GM19239 (cell line): ENCODE results near the gene PNKP.

ENCODE experiments used
- DNase-seq: peaks from one replicate; pipeline ENCODE4 v3.0.0; 2011; ENCODE audit warnings: low spot score; ENCODE audit not compliant: insufficient read length
- FAIRE-seq: peaks from 2 replicates; lab custom pipeline; 2011; peaks lifted over from hg19 to GRCh38; lab: Jason Lieb, UNC

Gene PNKP

DNA sequence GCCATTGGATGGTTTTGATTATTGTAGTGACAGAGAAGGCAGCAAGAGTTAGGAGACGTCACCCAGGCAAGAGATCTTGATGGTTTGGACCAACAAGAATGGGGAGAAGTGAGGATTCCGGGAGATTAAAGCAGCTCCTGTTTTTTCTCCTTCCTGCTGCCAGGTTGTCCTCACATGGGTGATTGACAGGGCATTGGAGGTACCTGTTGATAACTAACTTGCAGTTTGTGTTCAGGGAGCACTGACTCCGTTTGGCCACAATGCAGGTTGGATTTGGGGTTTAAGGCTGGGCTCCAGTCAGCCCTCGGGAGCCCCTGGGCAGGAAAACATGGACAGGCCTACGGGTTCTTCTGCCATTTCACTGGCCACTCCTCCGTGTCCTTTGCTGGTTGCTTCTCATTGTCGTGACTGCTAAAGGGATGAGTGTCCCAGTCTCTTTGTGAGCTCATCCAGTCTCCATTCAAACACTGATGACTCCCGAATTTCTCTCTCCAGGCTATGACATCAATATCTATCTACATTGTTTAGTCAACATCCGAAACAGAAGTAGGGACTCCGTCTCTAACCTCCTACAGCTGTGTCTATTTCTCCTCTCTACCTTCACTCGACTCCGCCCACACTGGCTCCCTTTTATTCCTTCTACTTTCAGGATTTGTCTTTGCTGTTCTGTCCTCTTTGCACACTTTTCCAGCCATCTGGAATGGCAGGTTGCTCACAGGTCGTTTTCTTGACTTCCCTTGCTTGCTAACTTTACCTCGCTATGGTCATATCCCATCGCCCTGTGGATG lies 17.7 kb downstream of the PNKP start:
- no peak for DNase-seq
- FAIRE-seq = no peak

DNA sequence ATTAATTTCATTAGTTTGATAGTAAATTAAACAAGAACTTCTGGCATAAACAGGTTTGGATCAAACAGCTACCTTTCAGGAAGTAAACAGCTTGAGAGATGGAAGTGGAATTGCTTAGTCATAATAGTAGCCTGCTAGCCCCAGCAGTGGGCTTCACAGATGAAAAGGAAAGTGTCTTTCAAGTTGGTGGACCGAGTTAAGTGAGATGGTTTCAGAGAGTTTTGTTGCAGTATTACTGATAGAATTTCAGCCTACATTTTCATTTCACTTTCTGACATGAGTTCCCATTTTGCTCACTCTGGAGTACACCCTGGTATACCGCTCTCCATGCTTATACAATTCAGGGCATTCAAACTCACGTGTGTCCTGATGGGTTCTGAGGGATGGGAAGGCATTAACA lies 18.4 kb downstream of the PNKP start:
- no peak for DNase-seq
- FAIRE-seq = no peak

DNA sequence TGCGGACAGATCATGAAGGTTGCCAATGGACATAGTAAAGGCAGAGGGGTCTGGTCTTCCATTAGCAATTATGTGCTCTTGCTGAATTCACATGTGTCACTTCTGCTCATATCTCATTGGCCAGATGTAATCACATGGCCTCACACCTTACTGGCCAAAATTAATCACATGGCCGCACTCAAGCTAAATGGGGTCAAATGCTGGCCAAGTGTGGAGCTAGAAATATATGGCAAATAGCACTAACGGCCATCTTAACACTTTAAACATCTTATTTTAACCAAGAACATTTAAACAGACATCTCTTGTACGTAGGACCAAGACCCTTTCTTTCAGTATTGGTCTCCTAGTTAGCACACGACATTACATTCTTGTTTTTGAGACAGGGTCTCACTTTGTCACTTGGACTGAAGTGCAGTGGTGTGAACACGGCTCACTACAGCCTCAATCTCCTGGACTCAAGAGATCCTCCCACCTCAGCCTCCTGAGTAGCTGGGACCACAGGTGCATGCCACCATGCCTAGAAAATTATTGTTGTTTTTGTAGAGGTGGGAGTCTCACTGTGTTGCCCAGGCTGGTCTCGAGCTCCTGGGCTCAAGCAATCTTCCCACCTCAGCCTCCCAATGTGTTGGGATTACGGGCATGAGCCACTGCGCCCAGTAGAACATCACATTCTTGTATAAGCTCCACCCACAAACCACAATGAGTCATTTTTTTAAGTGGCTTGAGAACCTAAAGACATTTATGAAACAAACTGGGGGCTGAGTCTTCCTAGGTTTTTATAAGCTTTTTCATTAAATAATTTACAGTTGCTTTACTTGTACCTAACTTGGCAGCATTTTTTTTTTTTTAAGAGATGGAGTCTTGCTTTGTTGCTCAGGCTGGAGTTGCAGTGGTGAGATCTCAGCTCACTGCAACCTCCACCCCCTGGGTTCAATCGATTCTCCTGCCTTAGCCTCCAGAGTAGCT lies 19.4 kb downstream of the PNKP start:
- DNase-seq (no peak), FAIRE-seq (no peak)

DNA sequence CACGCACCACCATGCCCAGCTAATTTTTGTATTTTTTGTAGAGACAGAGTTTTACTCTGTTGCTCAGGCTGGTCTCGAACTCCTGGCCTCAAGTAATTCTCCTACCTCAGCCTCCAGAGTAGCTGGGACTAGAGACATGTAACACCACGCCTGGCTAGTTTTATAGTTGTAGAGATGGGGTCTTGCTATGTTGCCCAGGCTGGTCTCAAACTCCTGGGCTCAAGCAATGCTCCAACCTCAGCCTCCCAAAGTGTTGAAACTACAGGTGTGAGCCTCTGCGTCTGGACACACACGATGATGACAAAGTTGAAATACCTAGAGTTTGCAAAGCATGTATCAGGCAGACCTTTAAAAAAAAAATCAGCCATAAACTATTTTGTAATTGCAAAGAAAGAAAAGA lies 21.0 kb downstream of the PNKP start:
- FAIRE-seq (no peak), DNase-seq (no peak)

DNA sequence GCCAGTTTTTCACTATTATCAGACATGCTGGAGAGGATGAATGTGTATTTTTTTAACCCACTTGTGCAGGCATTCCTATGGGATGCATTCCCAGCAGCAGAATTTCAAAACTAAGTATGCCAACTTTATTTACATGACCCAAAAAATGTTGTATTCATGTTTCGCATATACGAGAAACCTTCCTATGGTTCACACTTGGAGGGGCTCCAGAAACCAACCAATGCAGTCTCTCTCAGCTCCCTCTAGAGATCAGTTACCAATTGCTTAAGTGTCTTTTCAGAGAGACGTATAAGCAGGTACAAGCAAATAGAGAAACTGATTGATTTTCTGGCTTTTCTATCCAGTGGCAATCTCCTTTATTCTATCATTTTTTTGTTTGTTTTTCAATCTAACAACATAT lies 22.0 kb downstream of the PNKP start:
- no peak for FAIRE-seq
- DNase-seq = no peak

DNA sequence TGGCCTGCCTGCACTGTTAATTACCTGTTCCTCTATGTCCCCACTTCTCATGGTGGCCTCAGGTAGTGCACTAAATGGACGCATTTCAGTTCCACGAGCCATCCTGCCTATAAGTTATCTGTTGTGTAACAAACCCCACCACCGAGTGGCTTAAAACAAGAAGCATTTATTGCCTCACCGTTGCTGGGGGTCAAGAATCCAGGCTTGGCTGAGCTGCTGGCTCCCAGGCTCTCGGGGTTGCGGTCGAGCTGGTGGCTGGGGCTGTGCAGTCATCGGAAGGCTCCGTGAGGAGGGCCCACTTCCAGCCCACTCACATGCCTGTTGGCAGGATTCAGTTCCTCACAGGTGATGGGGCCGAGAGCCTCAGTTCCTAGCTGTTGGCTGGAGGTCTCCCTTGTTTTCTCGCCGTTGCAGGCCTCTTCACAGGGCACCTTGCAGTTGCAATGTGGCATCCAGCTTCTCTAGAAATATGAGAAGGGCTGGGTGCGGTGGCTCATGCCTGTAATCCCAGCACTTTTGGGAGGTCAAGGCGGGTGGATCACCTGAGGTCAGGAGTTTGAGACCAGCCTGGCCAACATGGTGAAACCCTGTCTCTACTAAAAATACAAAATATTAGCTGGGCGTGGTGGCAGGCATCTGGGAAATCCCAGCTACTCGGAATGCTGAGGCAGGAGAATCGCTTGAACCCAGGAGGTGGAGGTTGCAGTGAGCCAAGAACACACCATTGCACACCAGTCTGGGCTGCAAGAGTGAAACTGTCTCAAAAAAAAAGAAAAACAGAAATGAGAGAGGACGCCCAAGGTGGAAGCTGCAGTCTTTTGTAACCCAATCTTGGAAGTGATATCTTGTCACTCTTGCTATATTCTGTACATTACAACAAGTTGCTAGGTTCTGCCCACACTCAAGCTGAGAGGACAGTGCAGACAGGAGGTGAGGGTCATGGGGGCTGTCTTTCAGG lies 23.0 kb downstream of the PNKP start:
- no peak for DNase-seq
- FAIRE-seq = no peak

DNA sequence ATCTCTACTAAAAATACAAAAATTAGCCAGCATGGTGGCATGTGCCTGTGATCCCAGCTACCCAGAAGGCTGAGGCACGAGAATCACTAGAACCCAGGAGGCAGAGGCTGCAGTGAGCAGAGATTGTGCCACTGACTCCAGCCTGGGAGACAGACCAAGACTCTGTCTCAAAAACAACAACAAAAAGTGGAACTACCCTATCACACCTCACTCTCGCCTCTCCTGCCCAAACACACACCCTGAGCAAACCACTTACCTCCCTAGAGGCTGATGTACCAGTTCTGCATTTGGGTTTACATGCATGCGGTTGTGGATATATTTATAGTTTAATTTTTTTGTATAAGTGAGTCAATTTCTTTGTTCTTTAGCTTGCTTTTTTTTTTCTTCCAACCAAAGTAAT lies 24.1 kb downstream of the PNKP start:
- no peak for FAIRE-seq

DNA sequence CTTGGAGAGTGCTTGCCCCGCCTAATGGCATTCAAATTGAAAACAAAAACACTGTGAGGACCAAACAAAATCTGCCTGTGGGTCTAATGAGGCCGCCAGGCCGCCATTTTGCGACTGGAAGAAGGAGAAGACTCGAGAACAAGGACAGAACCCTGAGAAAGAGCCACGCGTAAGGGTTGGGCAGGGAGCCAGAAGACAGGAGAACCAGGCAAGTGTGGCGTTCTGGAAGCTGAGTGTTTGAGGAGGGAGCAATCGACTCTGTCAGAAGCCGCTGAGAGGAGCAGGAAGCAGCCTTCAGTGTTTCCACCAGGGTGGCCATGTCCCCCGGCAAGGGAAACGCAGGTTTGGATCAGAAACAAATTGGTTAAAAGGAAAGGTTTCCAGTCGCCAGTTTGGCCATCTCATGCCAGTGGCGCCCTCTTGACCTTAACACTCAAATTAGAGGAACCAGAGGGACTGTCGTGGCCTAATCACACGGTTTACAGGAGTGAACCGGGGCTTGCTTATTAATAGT lies 26.6 kb downstream of the PNKP start:
- FAIRE-seq = no peak

More for the DNA sequence above, 24.1 kb downstream of the PNKP start:
- no peak for DNase-seq

DNA sequence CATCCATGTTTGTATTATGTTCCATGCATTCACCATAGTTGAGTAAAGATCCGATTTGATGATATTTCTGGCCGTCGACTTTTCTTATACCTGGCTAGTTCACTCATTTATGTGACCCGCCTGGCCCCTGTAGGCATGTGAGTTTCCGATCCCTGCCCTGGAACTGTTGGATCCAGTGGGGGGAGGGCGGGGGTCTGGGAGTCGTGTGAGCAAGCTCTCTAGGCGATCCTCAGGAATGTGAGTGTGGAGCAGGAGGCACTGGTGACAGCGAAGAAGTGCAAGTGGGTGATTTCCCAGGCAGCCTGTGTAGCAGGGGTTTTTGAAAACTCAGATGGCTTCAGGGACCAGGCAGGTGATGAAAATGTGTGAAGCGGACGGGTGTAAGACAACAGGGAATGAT lies 27.1 kb downstream of the PNKP start:
- no peak for FAIRE-seq
- DNase-seq = no peak

More for the DNA sequence above, 26.6 kb downstream of the PNKP start:
- no peak for DNase-seq

DNA sequence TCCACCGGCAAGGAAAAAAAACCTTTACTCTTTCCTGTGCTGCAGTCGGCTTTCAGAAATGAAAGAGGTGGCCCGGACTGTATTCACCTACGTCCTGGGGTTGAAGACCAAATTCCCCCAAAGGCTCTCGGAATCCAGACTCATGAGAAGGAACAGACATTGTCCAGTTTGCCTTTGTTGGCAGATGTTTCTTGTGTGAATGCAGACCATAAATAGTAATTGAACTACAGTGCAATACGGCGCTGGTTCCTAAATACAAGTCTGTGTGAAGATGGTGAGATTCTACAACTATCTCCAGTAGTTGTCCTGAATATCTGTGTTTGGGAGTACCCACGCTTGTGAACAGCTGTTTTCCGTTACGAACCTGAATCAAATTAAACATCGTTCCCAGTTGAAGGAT lies 27.7 kb downstream of the PNKP start:
- DNase-seq (no peak), FAIRE-seq (no peak)

DNA sequence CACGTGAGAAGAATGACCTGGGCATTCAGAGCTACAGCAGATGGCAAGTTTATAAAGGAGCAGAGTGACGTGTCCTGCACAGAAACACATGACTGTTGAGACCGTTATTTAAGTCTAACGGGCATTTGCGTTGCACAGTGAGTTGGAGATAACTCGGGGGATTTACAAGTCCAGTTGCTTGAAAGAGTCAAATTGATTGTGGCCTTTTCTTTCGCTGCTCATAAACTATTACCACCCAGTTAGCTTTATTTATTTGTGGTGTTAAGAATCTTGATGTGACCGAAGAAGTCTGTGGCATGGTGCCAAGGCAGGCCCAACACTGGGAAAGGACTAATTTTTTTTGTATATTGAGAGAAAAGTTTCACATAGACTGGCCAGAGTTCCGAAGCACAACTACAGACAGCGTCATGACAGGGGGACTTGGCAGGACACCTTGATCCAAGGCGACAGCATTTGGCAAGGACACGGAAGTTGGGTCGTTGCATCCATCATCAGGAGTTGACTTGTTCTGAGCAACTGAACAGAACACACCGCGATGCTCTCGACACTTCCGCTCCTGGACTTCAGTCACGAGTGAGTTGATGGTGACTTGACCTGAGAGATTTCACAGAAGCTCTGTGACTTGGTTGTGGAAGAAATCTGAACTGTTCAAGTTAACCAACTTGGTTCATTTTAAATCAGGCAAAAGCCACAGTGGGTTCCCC lies 28.3 kb downstream of the PNKP start:
- FAIRE-seq = no peak

DNA sequence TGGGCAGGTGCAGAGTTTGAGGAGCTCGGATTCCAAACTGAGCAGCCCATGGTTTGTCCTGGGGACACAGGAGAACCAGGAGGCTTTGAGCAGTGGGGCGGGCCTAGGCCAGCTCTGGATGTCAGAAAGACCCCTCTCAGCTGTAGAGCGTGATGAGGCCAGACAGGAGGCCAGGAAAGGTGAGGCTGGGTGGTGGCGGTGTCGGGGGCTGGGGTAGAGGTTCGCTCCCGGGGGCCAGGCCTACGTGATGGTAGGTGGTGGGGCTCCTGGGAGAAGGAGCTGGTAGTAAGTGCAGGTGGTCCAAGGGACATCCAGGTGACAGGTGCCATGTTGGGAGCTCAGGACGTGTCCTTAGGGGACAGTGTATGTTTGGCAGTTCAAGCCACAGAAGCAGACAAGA lies 30.0 kb downstream of the PNKP start:
- DNase-seq = no peak
- FAIRE-seq = no peak

More for the DNA sequence above, 28.3 kb downstream of the PNKP start:
- no peak for DNase-seq

DNA sequence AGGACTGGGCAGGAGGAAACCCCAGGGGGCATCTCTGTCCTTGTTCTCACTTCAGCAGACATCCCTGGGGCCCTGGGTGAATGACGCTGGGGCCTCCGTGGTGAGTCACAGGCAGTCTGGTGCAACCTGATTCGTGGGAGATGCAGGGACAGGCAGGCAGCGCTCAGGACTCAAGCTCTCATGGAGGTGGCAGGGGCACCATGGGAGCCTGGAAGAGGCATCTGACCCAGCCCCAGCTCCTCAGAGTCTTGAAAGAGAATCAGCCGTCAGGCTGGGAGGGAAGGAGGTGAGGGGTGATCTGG lies 30.4 kb downstream of the PNKP start:
- FAIRE-seq (no peak), DNase-seq (no peak)

DNA sequence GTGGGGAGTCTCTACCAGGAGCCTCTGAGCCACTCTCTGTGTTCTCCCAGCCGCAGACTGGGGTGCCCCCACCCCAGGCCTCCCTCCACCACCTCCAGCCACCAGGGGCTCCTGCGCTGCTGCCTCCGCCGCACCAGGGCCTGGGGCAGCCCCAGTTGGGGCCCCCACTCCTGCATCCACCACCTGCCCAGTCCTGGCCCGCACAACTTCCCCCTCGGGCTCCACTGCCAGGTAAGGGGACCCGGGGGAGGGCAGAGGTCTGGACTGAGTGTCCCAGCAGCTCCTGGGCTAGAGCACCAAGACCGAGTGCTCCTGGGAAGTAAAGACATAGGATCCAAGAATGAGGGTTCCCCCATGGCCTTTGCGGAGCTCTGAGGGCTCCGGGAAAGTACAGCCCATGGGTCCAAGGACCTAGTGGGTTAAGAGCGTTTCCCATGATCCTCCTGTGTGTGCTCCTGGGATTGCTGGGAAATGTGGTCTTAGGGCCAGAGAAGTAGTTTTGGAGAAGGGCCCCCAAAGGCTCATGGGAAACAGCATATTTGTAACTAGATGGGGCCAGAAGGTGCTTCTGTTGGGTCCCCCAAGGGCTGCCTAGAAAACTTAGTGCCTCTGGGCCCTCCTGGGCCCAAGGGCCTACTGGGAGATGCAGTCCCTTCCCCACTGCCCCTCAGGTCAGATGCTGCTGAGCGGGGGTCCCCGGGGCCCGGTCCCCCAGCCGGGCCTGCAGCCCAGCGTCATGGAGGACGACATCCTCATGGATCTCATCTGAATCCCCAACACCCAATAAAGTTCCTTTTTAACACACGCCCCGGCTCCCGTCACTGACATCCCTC lies 31.0 kb downstream of the PNKP start:
- DNase-seq (no peak), FAIRE-seq (no peak)

DNA sequence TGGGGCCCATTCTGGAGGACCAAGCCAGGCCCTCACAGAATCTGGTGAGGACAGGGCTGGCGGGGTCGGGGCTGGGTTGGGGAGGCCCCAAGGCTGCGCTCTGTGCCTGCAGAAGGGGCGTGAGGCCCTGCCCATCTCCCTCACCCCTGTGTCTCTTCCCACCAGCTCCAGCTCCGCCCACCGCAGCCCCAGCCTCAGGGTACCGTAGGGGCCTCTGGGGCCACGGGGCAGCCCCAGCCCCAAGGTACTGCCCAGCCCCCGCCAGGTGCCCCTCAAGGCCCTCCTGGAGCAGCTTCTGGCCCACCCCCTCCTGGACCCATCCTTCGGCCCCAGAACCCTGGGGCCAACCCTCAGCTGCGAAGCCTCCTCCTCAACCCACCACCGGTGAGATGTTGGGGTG lies 31.8 kb downstream of the PNKP start:
- FAIRE-seq (no peak), DNase-seq (no peak)

DNA sequence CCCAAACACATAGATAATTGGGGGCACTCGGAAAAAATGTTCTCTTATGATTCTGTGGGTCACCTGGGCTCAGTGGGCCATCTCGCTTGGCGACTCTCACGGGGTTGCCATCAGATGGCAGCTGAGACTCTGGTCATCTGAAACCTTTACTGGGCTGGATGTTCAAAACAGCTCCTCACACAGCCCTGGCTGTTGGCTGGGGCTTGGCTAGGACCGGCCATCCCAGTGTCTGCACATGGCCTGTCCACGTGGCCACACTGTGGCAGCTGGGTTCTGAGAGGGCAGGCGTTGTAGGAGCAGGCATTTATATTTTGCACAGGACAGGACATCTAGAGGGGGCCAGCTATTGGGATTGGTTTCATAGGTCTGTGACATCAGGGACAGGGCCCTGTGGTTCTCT lies 33.8 kb downstream of the PNKP start:
- DNase-seq = no peak
- no peak for FAIRE-seq

DNA sequence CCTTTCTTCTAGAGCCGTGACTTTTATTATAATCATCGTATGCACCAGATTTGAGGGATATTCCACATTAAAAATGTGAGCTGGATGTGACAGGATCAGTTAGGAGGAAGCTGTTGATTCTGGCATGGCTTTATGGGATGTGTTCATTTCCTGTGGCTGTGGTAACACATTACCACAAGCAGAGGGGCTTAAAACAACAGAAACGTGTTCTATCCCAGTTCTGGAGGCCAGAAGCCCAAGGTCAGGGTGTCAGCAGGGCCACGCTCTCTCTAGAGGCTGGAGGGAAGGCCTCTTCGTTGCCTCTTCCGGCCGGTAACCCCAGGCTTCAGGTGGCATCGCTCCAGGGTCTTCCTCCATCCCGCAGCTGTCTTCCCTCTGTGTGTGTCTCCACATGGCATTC lies 34.8 kb downstream of the PNKP start:
- DNase-seq = no peak
- no peak for FAIRE-seq

DNA sequence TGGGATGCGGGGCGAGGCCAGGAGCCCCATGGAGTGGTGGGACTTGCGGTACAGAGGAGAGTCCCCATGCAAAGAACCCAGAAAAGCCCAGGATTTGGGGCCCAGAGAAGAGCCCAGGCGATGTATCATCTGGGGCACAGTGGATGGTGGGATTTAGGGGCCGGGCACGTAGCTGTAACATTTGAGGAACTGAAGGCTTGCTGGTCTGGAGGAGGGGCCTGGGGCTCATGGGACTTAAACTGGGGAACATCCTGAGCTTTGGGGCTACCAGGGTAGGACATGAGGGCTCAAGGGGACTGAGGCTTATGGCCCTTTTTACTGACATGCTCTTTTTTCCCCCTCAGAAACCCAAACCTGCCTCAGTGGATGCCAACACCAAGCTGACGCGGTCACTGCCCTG lies 35.8 kb downstream of the PNKP start:
- DNase-seq = no peak
- FAIRE-seq = no peak

DNA sequence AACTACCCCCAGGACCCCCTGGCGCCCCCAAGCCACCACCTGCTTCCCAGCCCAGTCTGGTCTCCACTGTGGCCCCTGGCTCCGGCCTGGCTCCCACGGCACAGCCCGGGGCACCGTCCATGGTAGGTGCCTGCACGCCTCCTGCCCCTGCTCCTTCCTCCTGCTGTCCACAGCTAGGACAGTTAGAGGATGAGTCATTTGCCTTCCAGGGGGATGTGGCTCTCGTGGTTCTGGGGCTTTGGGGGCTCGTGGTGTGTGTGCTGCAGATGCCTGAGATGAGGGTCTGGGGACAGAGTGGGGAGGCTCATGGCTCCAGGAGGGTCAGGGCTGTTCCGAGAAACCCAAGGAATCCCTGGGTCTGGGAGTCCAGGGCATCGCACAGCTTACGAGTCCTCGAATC lies 36.6 kb downstream of the PNKP start:
- FAIRE-seq (no peak), DNase-seq (no peak)
